IPS DF 19.7 (cell line): ENCODE results near the gene COX7B2.

Source experiments
- DNase-seq: peaks from one replicate; pipeline ENCODE4 v3.0.0-alpha.2; 2013; ENCODE audit warnings: low read depth, low spot score

Gene COX7B2

DNA sequence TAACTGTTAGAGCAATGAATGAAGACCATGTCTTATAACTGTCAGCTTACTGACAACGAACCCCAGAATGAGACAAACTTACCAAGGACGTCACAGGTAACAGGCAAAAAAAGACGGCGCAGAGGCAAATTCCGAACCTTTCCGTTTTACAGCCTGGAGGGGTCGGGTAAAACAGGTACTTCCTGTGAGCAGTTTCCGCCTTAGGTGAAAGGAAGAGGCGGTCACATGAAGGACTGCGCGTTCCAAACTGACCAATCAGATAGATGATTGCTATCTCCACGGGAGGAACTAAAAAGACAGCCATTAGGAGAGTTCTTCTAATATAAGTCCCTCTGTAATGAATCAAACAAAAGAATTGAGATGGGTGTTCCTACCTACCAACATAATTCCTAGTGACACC, at the start of gene COX7B2:
Gene COX7B2, minus strand, starts transcription at position 168 of the 400 bp plus-strand sequence. CDS start 174,053 bp downstream, outside the sequence.
- DNase-seq: no peak

GRCh38 chr4:46956451-46956850, 47.4 kb upstream of the COX7B2 start:
- DNase-seq: no peak

GRCh38 chr4:46955601-46956000, 46.6 kb upstream of the COX7B2 start:
- no peak for DNase-seq

- no peak for DNase-seq
Observed at GRCh38 chr4:46954643-46955042, 45.6 kb upstream of the COX7B2 start.

GRCh38 chr4:46953564-46953963, 44.5 kb upstream of the COX7B2 start:
- DNase-seq: no peak

- DNase-seq: no peak
Observed at GRCh38 chr4:46952451-46952850, 43.4 kb upstream of the COX7B2 start.

DNA sequence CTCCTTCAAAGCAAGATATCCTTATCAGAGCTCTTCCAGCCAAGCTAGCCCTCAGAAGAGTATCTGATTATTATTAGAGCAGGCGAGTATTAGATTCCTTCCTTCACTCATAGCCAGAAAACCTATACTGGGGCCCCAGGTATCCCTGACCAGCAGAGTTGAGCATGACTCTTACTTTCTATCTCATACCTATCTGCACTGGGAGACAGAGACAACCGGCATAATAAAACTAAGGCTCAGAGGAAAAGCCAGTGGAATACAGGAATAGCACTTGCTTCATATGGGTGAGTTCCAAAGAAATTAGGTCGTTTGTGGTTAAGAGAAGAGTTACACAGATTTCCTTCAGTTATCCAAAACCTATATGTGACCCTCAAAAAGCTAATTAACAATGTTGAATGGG, 41.8 kb upstream of the COX7B2 start:
- no peak for DNase-seq

DNA sequence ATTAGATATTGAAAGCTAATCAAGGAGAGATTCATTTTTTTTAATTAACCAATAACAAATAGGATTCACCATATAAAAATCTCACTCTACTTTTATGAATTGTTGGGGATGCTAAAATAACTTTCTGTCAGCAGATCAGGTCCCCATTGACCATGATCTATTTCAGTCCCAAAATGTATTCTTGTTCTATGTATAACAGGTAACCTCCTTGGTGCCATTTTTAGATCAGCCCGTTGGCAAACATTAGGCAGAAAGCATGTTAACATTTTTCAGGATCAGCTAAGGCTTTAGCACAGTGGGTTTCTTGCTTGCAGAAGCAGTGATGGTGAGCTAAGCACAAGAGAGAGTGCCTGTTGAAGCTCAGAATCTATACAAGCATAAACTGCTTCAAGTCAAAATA, 40.8 kb upstream of the COX7B2 start:
- DNase-seq: no peak

DNA sequence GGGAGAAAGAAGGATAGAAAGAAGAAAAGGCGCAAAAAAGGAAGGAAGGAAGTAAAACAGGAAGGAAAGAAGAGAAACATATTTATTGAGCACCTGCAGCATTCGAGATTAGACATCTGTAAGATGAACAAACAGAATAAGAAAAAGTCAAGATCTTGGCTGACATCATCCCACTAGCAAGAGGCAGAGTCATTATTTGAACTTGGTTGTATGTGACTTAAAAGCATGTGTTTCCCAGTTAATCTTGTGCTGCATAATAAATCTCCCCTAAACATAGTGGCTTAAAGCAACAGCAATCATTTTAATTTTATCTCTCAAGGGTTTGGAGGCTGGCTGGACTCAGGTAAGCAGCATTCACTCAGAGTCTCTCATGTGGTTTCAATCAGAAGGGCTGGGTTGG, 38.5 kb upstream of the COX7B2 start:
- no peak for DNase-seq

DNA sequence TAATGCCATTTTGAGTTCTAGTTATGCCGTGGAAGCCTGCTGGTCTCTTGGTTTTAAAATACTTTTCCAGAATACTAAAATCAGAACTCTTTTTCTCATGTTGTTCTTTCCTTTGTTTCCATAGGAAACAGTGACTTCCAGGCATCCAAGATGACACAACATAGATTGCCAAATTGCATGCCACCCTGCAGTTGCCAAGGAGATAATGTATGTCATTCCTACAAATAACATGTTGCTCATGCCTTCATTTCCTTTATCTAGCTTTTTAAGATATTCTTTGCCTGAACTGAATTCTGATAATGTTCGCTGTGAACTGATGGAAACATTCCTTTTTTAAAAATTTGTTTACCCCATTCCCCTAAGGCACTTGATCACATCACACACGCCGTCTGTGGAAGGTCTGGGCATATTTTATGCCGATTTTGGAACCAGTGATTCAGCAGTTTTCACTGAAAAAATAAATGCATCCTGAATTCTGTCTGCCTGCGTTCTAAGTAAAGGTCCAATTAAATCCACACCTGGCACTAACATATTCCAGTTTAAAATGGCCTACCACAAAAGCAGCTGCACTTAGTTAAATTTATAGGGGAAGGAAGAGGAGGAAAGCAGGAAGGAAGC, 38.0 kb upstream of the COX7B2 start:
- DNase-seq: no peak

DNA sequence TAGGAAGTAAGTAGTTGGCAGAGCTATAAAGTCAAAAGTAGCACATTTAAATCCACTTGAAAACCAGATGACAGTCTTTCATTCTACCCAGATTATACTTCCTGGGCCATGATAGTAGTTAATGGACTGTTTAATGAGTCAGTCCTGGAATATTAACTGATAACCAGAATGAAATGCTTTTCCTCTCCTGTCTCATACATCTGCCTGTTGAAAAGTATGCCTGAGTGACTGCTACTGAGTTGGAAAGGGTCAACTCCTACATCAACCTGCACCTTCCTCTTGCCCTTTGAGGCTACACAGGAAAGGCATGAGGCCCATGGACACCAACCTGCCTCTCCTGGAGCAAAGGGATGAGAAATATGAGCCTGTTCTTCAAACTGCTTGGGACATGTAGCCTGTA, 36.0 kb upstream of the COX7B2 start:
- DNase-seq: no peak

DNA sequence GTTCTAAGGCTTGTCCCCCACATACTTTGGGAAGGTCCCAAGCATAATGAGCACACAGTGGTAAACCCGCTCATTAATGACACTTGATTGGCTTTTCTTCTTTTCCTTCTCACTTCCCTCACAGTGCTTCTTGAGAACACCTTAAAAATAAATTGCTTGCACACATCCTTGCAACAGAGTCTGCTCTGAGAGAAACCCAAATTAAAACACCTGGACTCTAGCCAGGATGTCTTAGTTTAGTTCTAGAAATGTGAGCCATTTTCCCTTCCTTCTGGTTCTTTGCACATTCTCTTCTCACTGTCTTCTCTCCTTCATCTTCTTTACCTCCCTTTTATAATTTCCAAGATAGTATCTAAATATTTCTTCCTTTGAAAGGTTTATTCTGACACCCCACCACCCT, 35.3 kb upstream of the COX7B2 start:
- no peak for DNase-seq

DNA sequence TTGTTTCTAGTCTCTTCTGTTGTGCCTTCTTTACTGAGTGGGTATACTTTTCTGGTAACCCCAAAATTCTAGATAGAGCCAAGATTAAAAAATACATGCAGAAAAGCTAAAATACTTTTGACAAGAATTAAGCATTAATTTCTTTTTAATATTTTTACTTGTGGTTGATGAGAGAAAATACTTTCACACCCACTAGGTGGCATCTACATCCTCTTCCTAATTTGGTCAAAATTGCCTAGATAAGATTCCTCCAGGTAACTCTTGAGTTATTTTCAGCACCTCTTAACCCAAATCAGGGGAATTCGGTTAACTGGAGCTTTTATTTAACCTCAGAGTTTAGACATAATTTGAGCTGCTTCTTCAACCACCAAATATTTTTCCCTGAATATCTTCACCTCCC, 28.4 kb upstream of the COX7B2 start:
- DNase-seq: no peak

GRCh38 chr4:46934726-46935125, 25.7 kb upstream of the COX7B2 start:
- no peak for DNase-seq

DNA sequence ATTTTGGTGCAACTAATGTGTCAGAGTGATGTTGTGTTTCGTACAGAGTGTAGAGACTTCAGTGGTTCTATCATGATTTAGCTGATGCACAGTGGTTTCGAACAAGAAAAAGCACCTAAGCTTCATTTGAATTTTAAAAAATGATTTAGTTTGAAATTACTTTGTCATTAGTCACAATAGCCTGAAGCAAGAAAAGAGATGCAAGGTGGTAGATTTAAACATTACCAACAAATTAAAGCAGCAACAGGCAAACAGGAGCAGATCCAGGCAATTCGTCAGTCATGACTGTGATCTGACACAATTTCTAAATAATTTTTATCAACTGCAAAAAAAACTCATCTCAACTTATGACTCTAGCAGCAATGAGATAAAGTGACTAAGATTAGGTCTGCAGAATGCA, 24.6 kb upstream of the COX7B2 start:
- DNase-seq: no peak

- DNase-seq: no peak
Observed at GRCh38 chr4:46931981-46932380, 22.9 kb upstream of the COX7B2 start.

DNA sequence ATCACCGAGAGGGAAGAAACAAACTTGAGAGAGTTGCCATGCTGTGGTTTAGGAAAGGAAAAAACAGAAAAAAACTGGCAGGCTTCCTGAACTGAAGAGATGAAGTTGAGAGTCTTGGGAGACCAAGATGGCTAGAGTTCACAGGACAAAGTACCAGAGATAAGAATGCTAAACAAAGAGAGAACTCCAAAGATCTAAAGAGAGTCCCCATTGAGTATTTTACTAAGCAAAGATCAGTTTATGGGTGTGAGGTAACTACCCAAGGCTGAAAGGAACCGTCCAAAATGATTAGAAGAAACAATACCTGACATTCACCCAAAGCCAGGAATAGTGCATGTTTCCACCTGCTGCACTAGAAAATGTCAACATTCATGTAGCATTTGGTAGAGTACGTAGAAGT, 21.8 kb upstream of the COX7B2 start:
- no peak for DNase-seq

GRCh38 chr4:46927201-46927600, 18.2 kb upstream of the COX7B2 start:
- no peak for DNase-seq

DNA sequence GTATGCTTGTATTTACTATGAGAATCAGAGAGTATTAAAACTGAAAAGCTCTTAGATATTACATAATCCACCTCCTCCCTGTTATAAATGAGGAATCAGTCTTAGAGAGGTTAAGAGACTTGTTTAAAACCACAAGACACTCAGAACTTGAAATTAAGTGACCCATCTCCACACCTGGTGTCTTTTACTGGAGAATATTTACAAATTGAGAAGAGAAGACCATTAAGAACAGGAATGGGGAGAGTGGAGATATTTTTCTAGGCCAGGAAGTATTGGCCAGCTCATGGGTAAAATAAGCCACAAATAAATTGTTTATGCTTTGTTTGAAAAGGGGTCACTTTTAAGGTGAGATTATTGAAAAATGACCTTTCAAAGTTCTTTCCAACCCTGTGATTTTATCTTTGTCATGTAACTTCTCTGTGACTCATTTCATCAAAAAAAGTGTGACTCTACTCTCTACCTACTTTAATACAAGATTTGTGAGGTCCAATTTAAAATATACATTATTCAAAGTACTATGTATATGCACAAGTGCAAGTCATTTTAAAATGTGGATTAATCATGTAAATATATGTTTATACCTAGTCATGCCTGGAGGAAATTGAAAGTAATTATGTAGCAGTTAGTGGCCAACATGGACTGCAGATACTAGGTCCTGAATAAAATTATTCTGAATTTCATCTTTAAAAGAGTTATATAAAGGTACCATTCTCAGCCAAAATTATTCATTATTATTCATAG, 15.9 kb upstream of the COX7B2 start:
- DNase-seq: no peak

- no peak for DNase-seq
Observed at GRCh38 chr4:46922205-46922604, 13.2 kb upstream of the COX7B2 start.

DNA sequence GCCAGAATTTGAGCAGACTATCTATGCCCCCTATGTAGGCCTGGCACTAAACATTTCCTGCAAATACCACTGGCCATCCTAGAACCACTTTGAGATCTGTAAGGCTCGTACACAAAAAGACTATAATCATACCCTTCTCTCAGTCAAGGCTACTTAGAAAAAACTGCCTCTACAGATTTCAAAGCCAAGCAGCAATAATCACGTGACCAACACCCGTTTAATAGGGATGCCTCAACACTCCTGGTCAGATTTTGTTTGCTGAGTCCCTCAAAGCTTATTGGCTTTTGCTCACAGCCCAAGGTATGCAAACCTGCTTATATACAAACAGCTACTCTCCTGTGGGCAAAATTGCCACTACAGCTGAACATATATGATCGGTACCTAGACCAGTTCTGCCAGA, 897 bp downstream of the COX7B2 start:
- no peak for DNase-seq

GRCh38 chr4:46900082-46900481, 9.0 kb downstream of the COX7B2 start:
- DNase-seq: no peak

- no peak for DNase-seq
Observed at GRCh38 chr4:46894826-46895225, 14.2 kb downstream of the COX7B2 start.

GRCh38 chr4:46890056-46890455, 19.0 kb downstream of the COX7B2 start:
- DNase-seq: no peak
